H1 (cell line): ENCODE data around the gene S100A4. TPM values are rescaled to one million over a fixed set of nuclear protein-coding genes. Genes with fewer than 3 reads are reported as not detected.

Experiments
- ASH2L ChIP-seq: fragments of 200-600, 300-600 bp; sonication (generic); IDR thresholded peaks from one replicate; pipeline ENCODE4 v1.7.1; 2017; ENCODE audit warnings: low read length
- BACH1 ChIP-seq: IDR thresholded peaks from 2 replicates; pipeline ENCODE4 v1.6.1; 2012; ENCODE audit warnings: low read length, improper control_type of control experiment
- CTBP2 ChIP-seq: IDR thresholded peaks from 2 replicates; pipeline ENCODE4 v1.7.0; 2011; ENCODE audit warnings: borderline replicate concordance, mild to moderate bottlenecking, moderate library complexity, mixed read lengths, low read length; ENCODE audit not compliant: insufficient read depth, insufficient read length
- EZH2 ChIP-seq: fragments of 200-600 bp; sonication (generic); IDR thresholded peaks from 2 replicates; pipeline ENCODE4 v1.7.1; 2012; ENCODE audit warnings: low read depth, mild to moderate bottlenecking, moderate library complexity, low read length, inconsistent platforms; ENCODE audit not compliant: severe bottlenecking
- HDAC2 ChIP-seq, 2 experiments: fragments of 300-600 bp in 1 of 2; sonication (generic) in 1 of 2; IDR thresholded peaks; 2 replicates each; pipeline ENCODE4 v1.6.1; 2011 to 2012; ENCODE audit warnings: low read depth in 2 of 2, low read length in 2 of 2, mild to moderate bottlenecking in 2 of 2, moderate library complexity in 2 of 2, borderline replicate concordance in 1 of 2, inconsistent platforms in 1 of 2
- HDAC6 ChIP-seq: IDR thresholded peaks from one replicate; pipeline ENCODE4 v1.7.1; 2012; ENCODE audit warnings: low read depth, mild to moderate bottlenecking, inconsistent platforms, low read length, moderate library complexity
- RAD21 ChIP-seq, 2 experiments: IDR thresholded peaks in 1 of 2; conservative IDR thresholded peaks in 1 of 2; 2 replicates each; pipeline ENCODE4 v1.6.1; 2011; ENCODE audit warnings: low read depth in 2 of 2, low read length in 2 of 2, improper control_type of control experiment in 1 of 2, inconsistent platforms in 1 of 2, mild to moderate bottlenecking in 1 of 2, moderate library complexity in 1 of 2
- RNF2 ChIP-seq: fragments of 200-900, 300-1000 bp; sonication (generic); IDR thresholded peaks from 2 replicates; pipeline ENCODE4 v1.7.1; 2016; ENCODE audit warnings: borderline replicate concordance, low read depth, mild to moderate bottlenecking, antibody characterized with exemption, low read length; ENCODE audit not compliant: poor library complexity, severe bottlenecking; ENCODE audit errors: missing control alignments
- SP1 ChIP-seq: IDR thresholded peaks from 2 replicates; pipeline ENCODE4 v1.6.1; 2011; ENCODE audit warnings: low read depth, low read length
- TAF7 ChIP-seq: optimal IDR thresholded peaks from 2 replicates; pipeline ENCODE3; 2011; ENCODE audit warnings: low read depth, mild to moderate bottlenecking, inconsistent platforms, low read length, moderate library complexity, borderline replicate concordance
- TBP ChIP-seq: IDR thresholded peaks from 2 replicates; pipeline ENCODE4 v1.6.1; 2011; ENCODE audit warnings: low read depth, low read length, improper control_type of control experiment
- TCF12 ChIP-seq: IDR thresholded peaks from 2 replicates; pipeline ENCODE4 v1.6.1; 2011; ENCODE audit warnings: low read depth, mild to moderate bottlenecking, low read length
- polyA plus RNA-seq, 7 experiments: library from polyadenylated mRNA; depleted of rRNA in 3 of 7; stranded (reverse) in 5 of 7; unstranded in 2 of 7; fragments of >200 nt in 5 of 7; fragments of 200-250 nt in 2 of 7; gene quantifications; 1 replicate in 5 of 7; 2 replicates in 1 of 7; 4 replicates in 1 of 7; pipeline versions ENCODE4 v1.2.1 to v1.2.3, GENCODE V29; 2011 to 2013; ENCODE audit warnings: missing spikeins in 2 of 7, mixed read lengths in 2 of 7
- total RNA-seq: library from RNA; stranded (reverse); fragmentation: NEBNext Ultra II Directional; extraction: Animal tissue kit (Norgen Biotek cat#: 25700); gene quantifications from 2 replicates; pipeline ENCODE4 v1.2.1, GENCODE V29; 2021
- TF ChIP-seq, protein P1 (sequence below): IDR thresholded peaks from 2 replicates; pipeline ENCODE4 v1.6.1; 2012; ENCODE audit warnings: inconsistent platforms
- TF ChIP-seq, protein P2 (sequence below), 3 experiments: IDR thresholded peaks; 1 replicate in 2 of 3; 2 replicates in 1 of 3; pipeline versions ENCODE4 v1.5.1 to v1.6.1; 2011; ENCODE audit warnings: low read length in 3 of 3, mild to moderate bottlenecking in 3 of 3, inconsistent platforms in 2 of 3, low read depth in 1 of 3, moderate library complexity in 1 of 3; ENCODE audit not compliant: insufficient read depth in 1 of 3; ENCODE audit errors: control extremely low read depth in 1 of 3

S100A4 gene
- total and polyA plus RNA-seq, 2 of the 8 experiments (the other 6 are each of a cell fraction or from before 2014, with no cell fraction given), result 36.3 to 85.4 TPM

GRCh38 chr1:153532769-153533599 is 12.6 kb downstream of the S100A4 start (continued):
- peak; percentile 47 for TF ChIP-seq TAF7
- TF ChIP-seq ASH2L, result peak; percentile 65
- peak; percentile 39 for TF ChIP-seq CTBP2
- TF ChIP-seq TBP, result peak; percentile 8; the same call in 1 of the 2 replicates
- 0 out of 2 replicates have a peak, but pooled peaks have one; percentile 75 for TF ChIP-seq TCF12
- TF ChIP-seq SP1, result no peak
- no peak for TF ChIP-seq HDAC6
- TF ChIP-seq, protein P1, sequence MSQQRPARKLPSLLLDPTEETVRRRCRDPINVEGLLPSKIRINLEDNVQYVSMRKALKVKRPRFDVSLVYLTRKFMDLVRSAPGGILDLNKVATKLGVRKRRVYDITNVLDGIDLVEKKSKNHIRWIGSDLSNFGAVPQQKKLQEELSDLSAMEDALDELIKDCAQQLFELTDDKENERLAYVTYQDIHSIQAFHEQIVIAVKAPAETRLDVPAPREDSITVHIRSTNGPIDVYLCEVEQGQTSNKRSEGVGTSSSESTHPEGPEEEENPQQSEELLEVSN, result no peak
- TF ChIP-seq RNF2, result no peak
- TF ChIP-seq BACH1, result 0 out of 2 replicates have a peak, but pooled peaks have one; percentile 41
- TF ChIP-seq RAD21 (IDR thresholded peaks at IDR 0.05 in 1 of 2, conservative IDR thresholded peaks at IDR 0.05 in 1 of 2; ENCODE audit: low read depth in 2 of 2, low read length in 2 of 2), result peak; percentile 78 to 92
- TF ChIP-seq EZH2, result peak; percentile 40
- TF ChIP-seq HDAC2 (IDR thresholded peaks at IDR 0.05; ENCODE audit: borderline replicate concordance in 1 of 2, low read depth in 2 of 2, low read length in 2 of 2), result 0 out of 4 replicates have a peak, but pooled peaks have one; percentile 15 to 67
- TF ChIP-seq, protein P2, sequence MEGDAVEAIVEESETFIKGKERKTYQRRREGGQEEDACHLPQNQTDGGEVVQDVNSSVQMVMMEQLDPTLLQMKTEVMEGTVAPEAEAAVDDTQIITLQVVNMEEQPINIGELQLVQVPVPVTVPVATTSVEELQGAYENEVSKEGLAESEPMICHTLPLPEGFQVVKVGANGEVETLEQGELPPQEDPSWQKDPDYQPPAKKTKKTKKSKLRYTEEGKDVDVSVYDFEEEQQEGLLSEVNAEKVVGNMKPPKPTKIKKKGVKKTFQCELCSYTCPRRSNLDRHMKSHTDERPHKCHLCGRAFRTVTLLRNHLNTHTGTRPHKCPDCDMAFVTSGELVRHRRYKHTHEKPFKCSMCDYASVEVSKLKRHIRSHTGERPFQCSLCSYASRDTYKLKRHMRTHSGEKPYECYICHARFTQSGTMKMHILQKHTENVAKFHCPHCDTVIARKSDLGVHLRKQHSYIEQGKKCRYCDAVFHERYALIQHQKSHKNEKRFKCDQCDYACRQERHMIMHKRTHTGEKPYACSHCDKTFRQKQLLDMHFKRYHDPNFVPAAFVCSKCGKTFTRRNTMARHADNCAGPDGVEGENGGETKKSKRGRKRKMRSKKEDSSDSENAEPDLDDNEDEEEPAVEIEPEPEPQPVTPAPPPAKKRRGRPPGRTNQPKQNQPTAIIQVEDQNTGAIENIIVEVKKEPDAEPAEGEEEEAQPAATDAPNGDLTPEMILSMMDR (IDR thresholded peaks at IDR 0.05; ENCODE audit: control extremely low read depth in 1 of 3, insufficient read depth in 1 of 3, low read depth in 1 of 3, low read length in 3 of 3), result peak; percentile 85 to 93 (median 86)
